ENCODE measurements around the gene SUMF2. TPM values are rescaled to one million over a fixed set of nuclear protein-coding genes. Genes with fewer than 3 reads are reported as not detected.

Gene SUMF2
- total and polyA plus RNA-seq, 2 of the 13 experiments (the other 11 are each of a cell fraction or from before 2014, with no cell fraction given) = 48.9 to 54.4 TPM

DNA sequence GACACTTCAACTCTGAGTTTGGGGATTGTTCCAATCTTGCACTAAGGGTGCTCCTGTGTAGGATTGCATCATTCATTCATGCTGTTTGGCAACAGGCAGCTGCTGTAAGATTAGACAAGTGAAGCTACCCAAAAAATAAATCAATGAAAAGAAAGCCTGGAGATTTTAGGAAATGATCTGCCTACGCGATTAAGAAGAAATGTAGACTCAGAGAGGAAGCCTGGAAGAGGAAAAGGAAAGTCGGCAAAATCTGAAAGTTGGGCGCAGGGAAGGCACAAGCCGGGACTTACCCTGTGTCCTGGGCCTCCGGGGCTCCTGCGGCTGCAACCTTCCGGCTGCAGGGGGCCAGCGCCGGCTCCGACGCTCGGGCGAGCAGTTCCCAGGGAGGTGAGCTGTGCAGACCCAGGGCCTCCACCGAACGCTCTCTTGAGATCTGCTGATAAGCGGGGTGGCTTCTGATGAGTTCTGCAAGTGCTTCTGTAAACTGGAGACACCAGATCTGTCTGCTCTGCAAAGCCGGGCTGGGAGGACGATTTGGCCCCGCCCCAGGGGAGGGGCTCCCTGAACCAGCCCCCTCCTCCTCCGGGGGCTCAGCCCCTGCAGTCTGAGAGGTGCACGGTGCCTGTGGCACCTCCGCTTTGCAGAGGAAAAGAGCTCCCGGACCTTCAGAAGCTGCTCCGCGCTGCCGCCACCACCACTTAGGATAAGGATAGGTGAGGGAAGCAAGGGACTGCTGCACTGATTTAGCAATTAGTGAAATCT, 30.2 kb upstream of the SUMF2 start (continued):
- TF ChIP-seq, protein P1, sequence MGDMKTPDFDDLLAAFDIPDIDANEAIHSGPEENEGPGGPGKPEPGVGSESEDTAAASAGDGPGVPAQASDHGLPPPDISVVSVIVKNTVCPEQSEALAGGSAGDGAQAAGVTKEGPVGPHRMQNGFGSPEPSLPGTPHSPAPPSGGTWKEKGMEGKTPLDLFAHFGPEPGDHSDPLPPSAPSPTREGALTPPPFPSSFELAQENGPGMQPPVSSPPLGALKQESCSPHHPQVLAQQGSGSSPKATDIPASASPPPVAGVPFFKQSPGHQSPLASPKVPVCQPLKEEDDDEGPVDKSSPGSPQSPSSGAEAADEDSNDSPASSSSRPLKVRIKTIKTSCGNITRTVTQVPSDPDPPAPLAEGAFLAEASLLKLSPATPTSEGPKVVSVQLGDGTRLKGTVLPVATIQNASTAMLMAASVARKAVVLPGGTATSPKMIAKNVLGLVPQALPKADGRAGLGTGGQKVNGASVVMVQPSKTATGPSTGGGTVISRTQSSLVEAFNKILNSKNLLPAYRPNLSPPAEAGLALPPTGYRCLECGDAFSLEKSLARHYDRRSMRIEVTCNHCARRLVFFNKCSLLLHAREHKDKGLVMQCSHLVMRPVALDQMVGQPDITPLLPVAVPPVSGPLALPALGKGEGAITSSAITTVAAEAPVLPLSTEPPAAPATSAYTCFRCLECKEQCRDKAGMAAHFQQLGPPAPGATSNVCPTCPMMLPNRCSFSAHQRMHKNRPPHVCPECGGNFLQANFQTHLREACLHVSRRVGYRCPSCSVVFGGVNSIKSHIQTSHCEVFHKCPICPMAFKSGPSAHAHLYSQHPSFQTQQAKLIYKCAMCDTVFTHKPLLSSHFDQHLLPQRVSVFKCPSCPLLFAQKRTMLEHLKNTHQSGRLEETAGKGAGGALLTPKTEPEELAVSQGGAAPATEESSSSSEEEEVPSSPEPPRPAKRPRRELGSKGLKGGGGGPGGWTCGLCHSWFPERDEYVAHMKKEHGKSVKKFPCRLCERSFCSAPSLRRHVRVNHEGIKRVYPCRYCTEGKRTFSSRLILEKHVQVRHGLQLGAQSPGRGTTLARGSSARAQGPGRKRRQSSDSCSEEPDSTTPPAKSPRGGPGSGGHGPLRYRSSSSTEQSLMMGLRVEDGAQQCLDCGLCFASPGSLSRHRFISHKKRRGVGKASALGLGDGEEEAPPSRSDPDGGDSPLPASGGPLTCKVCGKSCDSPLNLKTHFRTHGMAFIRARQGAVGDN (CRISPR knock-in tag; IDR thresholded peaks at IDR 0.05) = peak; percentile 88
- TF ChIP-seq, protein P2, sequence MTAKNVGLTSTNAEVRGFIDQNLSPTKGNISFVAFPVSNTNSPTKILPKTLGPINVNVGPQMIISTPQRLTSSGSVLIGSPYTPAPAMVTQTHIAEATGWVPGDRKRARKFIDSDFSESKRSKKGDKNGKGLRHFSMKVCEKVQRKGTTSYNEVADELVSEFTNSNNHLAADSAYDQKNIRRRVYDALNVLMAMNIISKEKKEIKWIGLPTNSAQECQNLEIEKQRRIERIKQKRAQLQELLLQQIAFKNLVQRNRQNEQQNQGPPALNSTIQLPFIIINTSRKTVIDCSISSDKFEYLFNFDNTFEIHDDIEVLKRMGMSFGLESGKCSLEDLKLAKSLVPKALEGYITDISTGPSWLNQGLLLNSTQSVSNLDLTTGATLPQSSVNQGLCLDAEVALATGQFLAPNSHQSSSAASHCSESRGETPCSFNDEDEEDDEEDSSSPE (CRISPR knock-in tag; IDR thresholded peaks at IDR 0.05) = no peak
- 0 out of 2 replicates have a peak, but pooled peaks have one; percentile 6 for TF ChIP-seq NR2F6 (IDR thresholded peaks at IDR 0.05)
- TF ChIP-seq NR2F6 (CRISPR knock-in tag; IDR thresholded peaks at IDR 0.05) = peak; percentile 15; the same call in 1 of the 2 replicates
- no peak for TF ChIP-seq ZBTB14 (CRISPR knock-in tag; IDR thresholded peaks at IDR 0.05)
- no peak for TF ChIP-seq TMF1 (CRISPR knock-in tag; IDR thresholded peaks at IDR 0.05; ENCODE audit: low read depth)
- TF ChIP-seq NFKB2 (CRISPR knock-in tag; IDR thresholded peaks at IDR 0.05; ENCODE audit: borderline replicate concordance) = peak; percentile 87; the same call in 1 of the 2 replicates
- TF ChIP-seq SMARCC2 (IDR thresholded peaks at IDR 0.05) = no peak

All from HepG2 (cell line).